ENCODE measurements around the gene REV1.
"Not testable (repeated sequence)": the region's sequence is repeated elsewhere in the genome, so short reads cannot be mapped to it uniquely, and the experiment has no call there.

The REV1 gene

GRCh38 chr2:99377879-99378278 lies 111.9 kb downstream of the REV1 start:
- no peak overlapping the region for H3K4me3 ChIP-seq

GRCh38 chr2:99376254-99376864 lies 113.5 kb downstream of the REV1 start:
- Histone ChIP-seq H3K27ac (no peak overlapping the region), H3K4me3 (no peak overlapping the region)

More at GRCh38 chr2:99377879-99378278, 111.9 kb downstream of the REV1 start:
- no peak overlapping the region for H3K27ac ChIP-seq

DNA sequence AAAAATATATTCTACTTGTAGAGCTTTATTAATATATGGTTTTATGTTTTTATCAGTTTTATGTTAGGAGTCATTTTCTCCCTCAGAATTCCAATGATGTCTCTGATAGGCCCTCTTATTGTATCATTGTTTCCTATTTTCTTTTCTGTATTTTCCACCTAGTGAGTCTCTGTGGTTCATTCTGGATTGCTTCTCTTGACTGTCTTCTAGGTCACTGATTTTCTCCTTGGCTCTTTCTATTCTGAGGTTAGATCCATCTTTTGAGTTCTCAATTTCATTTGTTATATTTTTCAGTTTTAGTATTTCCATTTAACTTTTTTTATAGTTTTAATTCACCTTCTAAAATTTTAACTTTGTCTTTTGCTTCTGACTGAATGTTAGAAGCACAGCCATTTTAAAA lies 115.1 kb downstream of the REV1 start:
- Histone ChIP-seq H3K27ac (no peak overlapping the region), H3K4me3 (no peak overlapping the region)

- H3K27ac ChIP-seq: no peak overlapping the region
- no peak overlapping the region for H3K4me3 ChIP-seq
Measured at GRCh38 chr2:99373144-99373543, 116.7 kb downstream of the REV1 start.

DNA sequence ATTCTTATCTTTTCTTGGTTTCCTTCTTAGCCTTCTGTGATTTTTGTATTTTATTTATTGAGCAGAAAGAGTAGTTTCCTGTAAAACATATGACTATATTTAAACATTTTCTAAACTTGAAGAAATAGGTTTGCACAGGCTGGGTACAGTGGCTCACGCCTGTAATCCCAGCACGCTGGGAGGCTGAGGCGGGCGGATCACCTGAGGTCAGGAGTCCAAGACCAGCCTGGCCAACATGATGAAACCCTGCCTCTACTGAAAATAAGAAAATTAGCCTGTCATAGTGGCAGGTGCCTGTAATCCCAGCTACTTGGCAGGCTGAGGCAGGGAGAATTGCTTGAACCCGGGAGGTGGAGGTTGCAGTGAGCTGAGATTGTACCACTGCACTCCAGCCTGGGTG lies 121.0 kb downstream of the REV1 start:
- not testable (repeated sequence) for H3K4me3 ChIP-seq, H3K27ac ChIP-seq

DNA sequence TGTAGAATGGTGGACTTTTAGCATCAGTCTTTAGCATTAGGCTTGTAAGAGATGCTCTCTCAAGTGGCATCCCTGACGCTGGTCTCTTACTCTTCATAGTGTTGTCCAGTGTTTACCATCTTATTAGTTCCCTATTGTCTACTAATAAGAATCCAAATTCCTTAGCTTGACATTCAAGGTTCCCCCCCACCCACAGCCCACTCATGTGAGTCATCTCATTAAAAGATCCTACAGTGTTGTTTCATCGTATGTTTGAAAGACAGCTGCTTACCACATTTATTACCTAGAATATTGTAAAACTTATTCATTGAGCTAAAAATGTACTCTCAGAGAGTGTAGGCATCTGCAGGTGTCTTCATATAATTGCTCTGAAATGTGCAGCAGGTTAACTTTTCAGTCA lies 124.2 kb downstream of the REV1 start:
- H3K4me3 ChIP-seq: no peak overlapping the region
- no peak overlapping the region for H3K27ac ChIP-seq

GRCh38 chr2:99356853-99357252 lies 133.0 kb downstream of the REV1 start:
- H3K27ac ChIP-seq: no peak overlapping the region
- no peak overlapping the region for H3K4me3 ChIP-seq

DNA sequence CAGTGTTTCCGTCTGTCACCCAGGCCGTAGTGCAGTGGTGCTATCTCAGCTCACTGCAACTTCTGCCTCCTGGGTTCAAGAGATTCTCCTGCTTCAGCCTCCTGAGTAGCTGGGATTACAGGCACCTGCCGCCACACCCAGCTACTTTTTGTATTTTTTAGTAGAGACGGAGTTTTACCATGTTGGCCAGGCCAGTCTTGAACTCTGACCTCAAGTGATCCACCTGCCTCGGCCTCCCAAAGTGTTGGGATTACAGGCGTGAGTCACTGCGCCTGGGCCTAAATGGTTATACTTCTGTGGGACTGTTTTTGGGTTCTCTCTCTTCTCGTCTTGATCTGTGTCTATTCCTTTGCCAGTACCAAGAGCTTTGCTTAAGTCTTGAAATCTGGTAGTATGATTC lies 135.0 kb downstream of the REV1 start:
- H3K4me3 ChIP-seq, H3K27ac ChIP-seq: not testable (repeated sequence)

- Histone ChIP-seq H3K4me3 (no peak overlapping the region), H3K27ac (no peak overlapping the region)
Measured at GRCh38 chr2:99354070-99354469, 135.7 kb downstream of the REV1 start.
